IMR-90 (cell line): Measurements from ENCODE around the gene DTD1. TPM values are rescaled to one million over a fixed set of nuclear protein-coding genes. Genes with fewer than 3 reads are reported as not detected.

Experiments used
- ATAC-seq: fragments of 200-7000 bp; cut with Tn5 transposase; 2 replicates; pipeline ENCODE4 v1.9.1; 2020; ENCODE audit warnings: low read depth, mild to moderate bottlenecking, moderate library complexity
- BruUV-seq: library from RNA; stranded (reverse); fragments of 400-500 nt; replicated peaks from 2 replicates; lab custom pipeline; 2021; lab: Mats Ljungman, UMichigan
- CTCF ChIA-PET: fragments of 300-600 bp; formaldehyde crosslinking; extraction: SDS; loops from one replicate; lab custom pipeline; 2021; ENCODE audit warnings: antibody characterized with exemption; lab: Yijun Ruan, JAX
- POLR2A ChIA-PET: fragments of 300-600 bp; sonication (Branson Sonifier 250); formaldehyde crosslinking; loops from one replicate; lab custom pipeline; 2022; ENCODE audit warnings: antibody characterized with exemption; ENCODE audit not compliant: unreplicated experiment; lab: Charles Lee
- DNase-seq: peaks from one replicate; pipeline ENCODE4 v3.0.0; 2013
- H2AFZ ChIP-seq: replicated peaks from 2 replicates; pipeline ENCODE3; 2013; ENCODE audit warnings: low read length, mild to moderate bottlenecking; ENCODE audit not compliant: poor library complexity
- H2AK5ac ChIP-seq: 2 replicates; pipeline ENCODE4 v1.6.1; 2013; ENCODE audit warnings: low read depth, low read length, inconsistent platforms
- H2AK9ac ChIP-seq: replicated peaks from 2 replicates; pipeline ENCODE3; 2013; ENCODE audit warnings: mild to moderate bottlenecking, low read depth, low read length, moderate library complexity; ENCODE audit not compliant: poor library complexity
- H2BK120ac ChIP-seq: 2 replicates; pipeline ENCODE4 v1.6.1; 2013; ENCODE audit warnings: low read depth, low read length, inconsistent platforms
- H2BK15ac ChIP-seq: 3 replicates; pipeline ENCODE4 v1.6.1; 2013; ENCODE audit warnings: low read depth, low read length, inconsistent platforms
- H2BK20ac ChIP-seq: 2 replicates; pipeline ENCODE4 v1.6.1; 2013; ENCODE audit warnings: low read depth, mild to moderate bottlenecking, inconsistent platforms, low read length, moderate library complexity
- H2BK5ac ChIP-seq: 2 replicates; pipeline ENCODE4 v1.6.1; 2013; ENCODE audit warnings: mild to moderate bottlenecking, low read depth, low read length, inconsistent platforms; ENCODE audit not compliant: poor library complexity, severe bottlenecking
- H3K14ac ChIP-seq: replicated peaks from 2 replicates; pipeline ENCODE4 v1.6.1; 2013; ENCODE audit warnings: low read depth, low read length, inconsistent platforms
- H3K18ac ChIP-seq: 2 replicates; pipeline ENCODE4 v1.6.1; 2013; ENCODE audit warnings: low read depth, low read length, control low read depth
- H3K23ac ChIP-seq: 2 replicates; pipeline ENCODE4 v1.6.1; 2013; ENCODE audit warnings: low read depth, low read length, inconsistent platforms
- H3K27ac ChIP-seq: 2 replicates; pipeline ENCODE4 v1.5.1; 2013; ENCODE audit warnings: mild to moderate bottlenecking, control low read depth, low read length; ENCODE audit not compliant: insufficient read depth
- H3K27me3 ChIP-seq: 2 replicates; pipeline ENCODE4 v1.6.1; 2013; ENCODE audit warnings: low read length; ENCODE audit not compliant: control insufficient read depth, insufficient read depth
- H3K36me3 ChIP-seq: 2 replicates; pipeline ENCODE4 v1.6.1; 2013; ENCODE audit warnings: low read length, mixed read lengths; ENCODE audit not compliant: control insufficient read depth, insufficient read depth
- H3K4ac ChIP-seq: 2 replicates; pipeline ENCODE4 v1.6.1; 2013; ENCODE audit warnings: low read depth, low read length, inconsistent platforms
- H3K4me1 ChIP-seq: 2 replicates; pipeline ENCODE4 v1.6.1; 2013; ENCODE audit warnings: low read length, mixed read lengths; ENCODE audit not compliant: control insufficient read depth, insufficient read depth
- H3K4me2 ChIP-seq: 2 replicates; pipeline ENCODE4 v1.6.1; 2013; ENCODE audit warnings: low read depth, mild to moderate bottlenecking, control low read depth, low read length, moderate library complexity
- H3K4me3 ChIP-seq: 2 replicates; pipeline ENCODE4 v1.5.1; 2013; ENCODE audit warnings: low read depth, mild to moderate bottlenecking, control low read depth, low read length, moderate library complexity; ENCODE audit not compliant: insufficient read depth
- H3K56ac ChIP-seq: 2 replicates; pipeline ENCODE4 v1.6.1; 2013; ENCODE audit warnings: low read length, inconsistent platforms; ENCODE audit not compliant: insufficient read depth; ENCODE audit errors: extremely low read depth
- H3K79me1 ChIP-seq, 2 experiments: 2 replicates each; pipeline ENCODE4 v1.6.1; 2013; ENCODE audit warnings: low read length in 2 of 2, inconsistent platforms in 1 of 2, low read depth in 1 of 2
- H3K9ac ChIP-seq: 2 replicates; pipeline ENCODE4 v1.6.1; 2013; ENCODE audit warnings: low read depth, low read length, control low read depth
- H3K9me1 ChIP-seq: 2 replicates; pipeline ENCODE4 v1.6.1; 2013; ENCODE audit warnings: low read length, inconsistent platforms; ENCODE audit not compliant: insufficient read depth
- H3K9me3 ChIP-seq: 2 replicates; pipeline ENCODE4 v1.6.1; 2013; ENCODE audit warnings: low read length; ENCODE audit not compliant: control insufficient read depth, insufficient read depth
- H4K20me1 ChIP-seq: 2 replicates; pipeline ENCODE4 v1.6.1; 2013; ENCODE audit warnings: low read length, inconsistent platforms; ENCODE audit not compliant: insufficient read depth
- H4K5ac ChIP-seq: 2 replicates; pipeline ENCODE4 v1.6.1; 2013; ENCODE audit warnings: mild to moderate bottlenecking, low read depth, low read length, control low read depth
- H4K8ac ChIP-seq, 2 experiments: 2 replicates each; pipeline ENCODE4 v1.6.1; 2013; ENCODE audit warnings: low read depth in 2 of 2, low read length in 2 of 2, control low read depth in 1 of 2, inconsistent platforms in 1 of 2
- H4K91ac ChIP-seq: 2 replicates; pipeline ENCODE4 v1.6.1; 2013; ENCODE audit warnings: low read depth, low read length, inconsistent platforms; ENCODE audit not compliant: insufficient read depth
- CHD1 ChIP-seq: IDR thresholded peaks from 2 replicates; pipeline ENCODE4 v1.6.1; 2012; ENCODE audit warnings: low read depth, low read length, improper control_type of control experiment
- MAFK ChIP-seq: IDR thresholded peaks from 2 replicates; pipeline ENCODE4 v1.6.1; 2012; ENCODE audit warnings: low read depth, low read length, improper control_type of control experiment
- RFX5 ChIP-seq: IDR thresholded peaks from 2 replicates; pipeline ENCODE4 v1.8.0; 2012; ENCODE audit warnings: low read depth, mild to moderate bottlenecking, low read length, moderate library complexity
- WGBS, 2 experiments: methylation state at CpG; one replicate each; pipeline versions ENCODE4 v1.1.5 to v1.1.7; 2013; ENCODE audit warnings: missing lambda C conversion rate in 2 of 2; ENCODE audit not compliant: insufficient read length in 1 of 2; ENCODE audit errors: extremely low coverage in 2 of 2; 5-methylcytosine and 5-hydroxymethylcytosine counted together
- dilution Hi-C: fragments of 300-500 bp; cut with HindIII; formaldehyde crosslinking; loops from one replicate; pipeline ENCODE4 v1.14.3; 2018; ENCODE audit warnings: low sequenced_read_pairs; ENCODE audit not compliant: unreplicated experiment
- in situ Hi-C: fragments of 300-500 bp; cut with MboI; formaldehyde crosslinking; loops from 3 replicates; pipeline ENCODE4 v1.14.3; 2019; ENCODE audit warnings: low sequenced_read_pairs, inconsistent platforms, mixed read lengths
- intact Hi-C: fragments of 100-400 bp; cut with micrococcal nuclease; formaldehyde crosslinking; loops from 2 replicates; pipeline ENCODE4 v1.10.0; 2022
- polyA plus RNA-seq, 3 experiments: library from polyadenylated mRNA; depleted of rRNA; stranded (reverse); fragments of >200 nt; gene quantifications; 2 replicates each; pipeline ENCODE4 v1.2.3, GENCODE V29; 2012; ENCODE audit warnings: low replicate concordance in 1 of 3
- total RNA-seq: library from RNA; depleted of rRNA; stranded (reverse); fragments of >200 nt; gene quantifications from 2 replicates; pipeline ENCODE4 v1.2.3, GENCODE V29; 2012
- TF ChIP-seq, protein P1 (sequence below): fragments of 150-350 bp; IDR thresholded peaks from 2 replicates; pipeline ENCODE4 v1.6.1; 2017; ENCODE audit warnings: mild to moderate bottlenecking, antibody characterized with exemption, low read length, low read depth
- TF ChIP-seq, protein P2 (sequence below): conservative IDR thresholded peaks from 2 replicates; pipeline ENCODE4 v1.5.1; 2012; ENCODE audit warnings: mild to moderate bottlenecking, low read depth, low read length, improper control_type of control experiment
- TF ChIP-seq, protein P3 (sequence below): fragments of 150-350 bp; IDR thresholded peaks from 2 replicates; pipeline ENCODE4 v1.6.1; 2016; ENCODE audit warnings: low read depth, mild to moderate bottlenecking, low read length, moderate library complexity, borderline replicate concordance

DTD1 gene
- total and polyA plus RNA-seq, 2 of the 4 experiments (the other 2 are of a cell fraction), result 73.1 to 101 TPM

DNA sequence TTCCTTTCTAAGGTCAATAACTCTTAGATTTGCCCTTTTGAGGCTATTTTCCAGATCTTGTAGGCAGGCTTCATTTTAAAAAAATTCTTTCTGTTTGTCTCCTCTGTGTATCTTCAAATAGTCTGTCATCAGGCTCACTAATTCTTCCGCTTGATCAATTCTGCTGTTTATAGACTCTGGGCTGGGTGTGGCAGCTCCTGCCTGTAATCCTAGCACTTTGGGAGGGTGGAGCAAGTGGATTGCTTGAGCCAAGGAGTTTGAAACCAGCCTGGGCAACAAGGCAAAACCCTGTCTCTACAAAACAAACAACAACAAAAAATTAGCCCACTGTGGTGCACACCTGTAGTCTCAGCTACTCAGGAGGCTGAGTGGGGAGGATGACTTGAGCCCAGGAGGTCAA lies 185.7 kb downstream of the DTD1 start:
- H2AFZ ChIP-seq, result no peak overlapping the region
- WGBS, 2 experiments, result no CpG with 5 or more reads among the region's 1 CpG
- no peak overlapping the region for H3K4me3 ChIP-seq
- no peak overlapping the region for H3K27ac ChIP-seq
- no peak overlapping the region for H3K56ac ChIP-seq
- H3K18ac ChIP-seq, result no peak overlapping the region
- H3K9me1 ChIP-seq, result no peaks in the 10 kb centered on the region
- no peaks in the 10 kb centered on the region for H3K4me1 ChIP-seq
- ATAC-seq (no peak), DNase-seq (no peak)
- no peak overlapping the region for H2AK9ac ChIP-seq
- POLR2A ChIA-PET, result no interaction called here
- no peak overlapping the region for H2AK5ac ChIP-seq
- no peaks in the 10 kb centered on the region for H3K79me1 ChIP-seq
- H3K36me3 ChIP-seq, result no peaks in the 10 kb centered on the region
- in situ Hi-C loops, result no loop called here
- H4K20me1 ChIP-seq, result no peaks in the 10 kb centered on the region
- H2BK15ac ChIP-seq, result no peak overlapping the region
- H2BK20ac ChIP-seq, result no peak overlapping the region
- H4K91ac ChIP-seq, result no peak overlapping the region
- no peak overlapping the region for H2BK120ac ChIP-seq
- no peaks in the 10 kb centered on the region for H3K9me3 ChIP-seq
- intact Hi-C loops, result no loop called here
- no peak overlapping the region for H4K8ac ChIP-seq
- no peak overlapping the region for H4K5ac ChIP-seq
- no peak overlapping the region for H3K4ac ChIP-seq
- H3K14ac ChIP-seq, result no peak overlapping the region
- no peak overlapping the region for H3K9ac ChIP-seq
- BruUV-seq, result no TSS peak
- no peak overlapping the region for H3K23ac ChIP-seq
- TF ChIP-seq, protein P1, sequence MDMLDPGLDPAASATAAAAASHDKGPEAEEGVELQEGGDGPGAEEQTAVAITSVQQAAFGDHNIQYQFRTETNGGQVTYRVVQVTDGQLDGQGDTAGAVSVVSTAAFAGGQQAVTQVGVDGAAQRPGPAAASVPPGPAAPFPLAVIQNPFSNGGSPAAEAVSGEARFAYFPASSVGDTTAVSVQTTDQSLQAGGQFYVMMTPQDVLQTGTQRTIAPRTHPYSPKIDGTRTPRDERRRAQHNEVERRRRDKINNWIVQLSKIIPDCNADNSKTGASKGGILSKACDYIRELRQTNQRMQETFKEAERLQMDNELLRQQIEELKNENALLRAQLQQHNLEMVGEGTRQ, result no peak
- TF ChIP-seq, protein P2, sequence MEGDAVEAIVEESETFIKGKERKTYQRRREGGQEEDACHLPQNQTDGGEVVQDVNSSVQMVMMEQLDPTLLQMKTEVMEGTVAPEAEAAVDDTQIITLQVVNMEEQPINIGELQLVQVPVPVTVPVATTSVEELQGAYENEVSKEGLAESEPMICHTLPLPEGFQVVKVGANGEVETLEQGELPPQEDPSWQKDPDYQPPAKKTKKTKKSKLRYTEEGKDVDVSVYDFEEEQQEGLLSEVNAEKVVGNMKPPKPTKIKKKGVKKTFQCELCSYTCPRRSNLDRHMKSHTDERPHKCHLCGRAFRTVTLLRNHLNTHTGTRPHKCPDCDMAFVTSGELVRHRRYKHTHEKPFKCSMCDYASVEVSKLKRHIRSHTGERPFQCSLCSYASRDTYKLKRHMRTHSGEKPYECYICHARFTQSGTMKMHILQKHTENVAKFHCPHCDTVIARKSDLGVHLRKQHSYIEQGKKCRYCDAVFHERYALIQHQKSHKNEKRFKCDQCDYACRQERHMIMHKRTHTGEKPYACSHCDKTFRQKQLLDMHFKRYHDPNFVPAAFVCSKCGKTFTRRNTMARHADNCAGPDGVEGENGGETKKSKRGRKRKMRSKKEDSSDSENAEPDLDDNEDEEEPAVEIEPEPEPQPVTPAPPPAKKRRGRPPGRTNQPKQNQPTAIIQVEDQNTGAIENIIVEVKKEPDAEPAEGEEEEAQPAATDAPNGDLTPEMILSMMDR, result no peak
- TF ChIP-seq, protein P3, sequence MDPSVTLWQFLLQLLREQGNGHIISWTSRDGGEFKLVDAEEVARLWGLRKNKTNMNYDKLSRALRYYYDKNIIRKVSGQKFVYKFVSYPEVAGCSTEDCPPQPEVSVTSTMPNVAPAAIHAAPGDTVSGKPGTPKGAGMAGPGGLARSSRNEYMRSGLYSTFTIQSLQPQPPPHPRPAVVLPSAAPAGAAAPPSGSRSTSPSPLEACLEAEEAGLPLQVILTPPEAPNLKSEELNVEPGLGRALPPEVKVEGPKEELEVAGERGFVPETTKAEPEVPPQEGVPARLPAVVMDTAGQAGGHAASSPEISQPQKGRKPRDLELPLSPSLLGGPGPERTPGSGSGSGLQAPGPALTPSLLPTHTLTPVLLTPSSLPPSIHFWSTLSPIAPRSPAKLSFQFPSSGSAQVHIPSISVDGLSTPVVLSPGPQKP, result no peak
- no peak for TF ChIP-seq MAFK
- no peak for TF ChIP-seq RFX5
- no peak for TF ChIP-seq CHD1
- H3K4me2 ChIP-seq, result no peak overlapping the region
- H2BK5ac ChIP-seq, result no peak overlapping the region
- no peaks in the 10 kb centered on the region for H3K27me3 ChIP-seq
- dilution Hi-C loops, result no loop called here
- CTCF ChIA-PET, result no interaction called here
